SK-N-SH (cell line): ENCODE results near the gene GMCL1.

Source experiments
- EZH2phosphoT487 ChIP-seq: fragments of 200-600 bp; sonication (generic); IDR thresholded peaks from 2 replicates; pipeline ENCODE4 v1.6.1; 2017; ENCODE audit warnings: low read depth, mixed run types, mild to moderate bottlenecking, antibody characterized with exemption, moderate library complexity, borderline replicate concordance
- GABPA ChIP-seq: IDR thresholded peaks from 2 replicates; pipeline ENCODE4 v1.4.0; 2012; ENCODE audit warnings: low read depth, mild to moderate bottlenecking
- POLR2AphosphoS5 ChIP-seq: IDR thresholded peaks from 2 replicates; pipeline ENCODE4 v1.6.1; 2012; ENCODE audit warnings: low read depth, low read length
- REST ChIP-seq: IDR thresholded peaks from 2 replicates; pipeline ENCODE4 v1.6.1; 2012; ENCODE audit warnings: mild to moderate bottlenecking, low read depth, low read length, moderate library complexity
- SIN3A ChIP-seq: IDR thresholded peaks from 2 replicates; pipeline ENCODE4 v1.6.1; 2012; ENCODE audit warnings: low read depth, mild to moderate bottlenecking, low read length, moderate library complexity, borderline replicate concordance
- YY1 ChIP-seq: IDR thresholded peaks from 2 replicates; pipeline ENCODE4 v1.4.0; 2012; ENCODE audit warnings: low read depth, mild to moderate bottlenecking
- TF ChIP-seq, protein P1 (sequence below): fragments of 200-600 bp; sonication (generic); IDR thresholded peaks from 2 replicates; pipeline ENCODE4 v1.6.1; 2017; ENCODE audit warnings: antibody characterized with exemption, mild to moderate bottlenecking, moderate library complexity
- TF ChIP-seq, protein P2 (sequence below): IDR thresholded peaks from 2 replicates; pipeline ENCODE4 v1.4.0; 2012; ENCODE audit warnings: low read depth, borderline replicate concordance

DNA sequence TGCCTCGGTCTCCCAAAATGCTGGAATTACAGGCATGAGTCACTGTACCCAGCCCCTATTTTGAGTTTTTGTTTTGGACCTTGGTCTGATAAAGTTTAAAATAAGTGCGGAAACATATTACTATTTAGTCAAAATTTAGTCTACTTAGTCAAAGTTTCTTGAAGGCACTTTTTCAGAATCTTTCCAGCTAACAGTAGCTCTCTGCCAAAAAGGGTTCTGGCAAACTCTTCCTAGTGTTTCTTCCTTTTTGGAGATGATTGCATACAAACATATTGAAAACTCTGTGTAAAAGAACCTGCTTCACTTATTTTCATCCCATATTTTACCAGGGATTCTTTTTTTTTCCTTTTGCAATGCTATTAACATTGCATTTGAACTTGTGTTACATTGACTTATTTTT is 28.8 kb downstream of the GMCL1 start:
- TF ChIP-seq SIN3A (no peak), REST (no peak), EZH2phosphoT487 (no peak), POLR2AphosphoS5 (no peak), YY1 (no peak), GABPA (no peak)
- TF ChIP-seq, protein P1, sequence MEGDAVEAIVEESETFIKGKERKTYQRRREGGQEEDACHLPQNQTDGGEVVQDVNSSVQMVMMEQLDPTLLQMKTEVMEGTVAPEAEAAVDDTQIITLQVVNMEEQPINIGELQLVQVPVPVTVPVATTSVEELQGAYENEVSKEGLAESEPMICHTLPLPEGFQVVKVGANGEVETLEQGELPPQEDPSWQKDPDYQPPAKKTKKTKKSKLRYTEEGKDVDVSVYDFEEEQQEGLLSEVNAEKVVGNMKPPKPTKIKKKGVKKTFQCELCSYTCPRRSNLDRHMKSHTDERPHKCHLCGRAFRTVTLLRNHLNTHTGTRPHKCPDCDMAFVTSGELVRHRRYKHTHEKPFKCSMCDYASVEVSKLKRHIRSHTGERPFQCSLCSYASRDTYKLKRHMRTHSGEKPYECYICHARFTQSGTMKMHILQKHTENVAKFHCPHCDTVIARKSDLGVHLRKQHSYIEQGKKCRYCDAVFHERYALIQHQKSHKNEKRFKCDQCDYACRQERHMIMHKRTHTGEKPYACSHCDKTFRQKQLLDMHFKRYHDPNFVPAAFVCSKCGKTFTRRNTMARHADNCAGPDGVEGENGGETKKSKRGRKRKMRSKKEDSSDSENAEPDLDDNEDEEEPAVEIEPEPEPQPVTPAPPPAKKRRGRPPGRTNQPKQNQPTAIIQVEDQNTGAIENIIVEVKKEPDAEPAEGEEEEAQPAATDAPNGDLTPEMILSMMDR: no peak
- TF ChIP-seq, protein P2, sequence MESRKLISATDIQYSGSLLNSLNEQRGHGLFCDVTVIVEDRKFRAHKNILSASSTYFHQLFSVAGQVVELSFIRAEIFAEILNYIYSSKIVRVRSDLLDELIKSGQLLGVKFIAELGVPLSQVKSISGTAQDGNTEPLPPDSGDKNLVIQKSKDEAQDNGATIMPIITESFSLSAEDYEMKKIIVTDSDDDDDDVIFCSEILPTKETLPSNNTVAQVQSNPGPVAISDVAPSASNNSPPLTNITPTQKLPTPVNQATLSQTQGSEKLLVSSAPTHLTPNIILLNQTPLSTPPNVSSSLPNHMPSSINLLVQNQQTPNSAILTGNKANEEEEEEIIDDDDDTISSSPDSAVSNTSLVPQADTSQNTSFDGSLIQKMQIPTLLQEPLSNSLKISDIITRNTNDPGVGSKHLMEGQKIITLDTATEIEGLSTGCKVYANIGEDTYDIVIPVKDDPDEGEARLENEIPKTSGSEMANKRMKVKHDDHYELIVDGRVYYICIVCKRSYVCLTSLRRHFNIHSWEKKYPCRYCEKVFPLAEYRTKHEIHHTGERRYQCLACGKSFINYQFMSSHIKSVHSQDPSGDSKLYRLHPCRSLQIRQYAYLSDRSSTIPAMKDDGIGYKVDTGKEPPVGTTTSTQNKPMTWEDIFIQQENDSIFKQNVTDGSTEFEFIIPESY: no peak
